Measurements from ENCODE around the gene MMP11. TPM values are rescaled to one million over a fixed set of nuclear protein-coding genes. Genes with fewer than 3 reads are reported as not detected.

Gene MMP11
- total RNA-seq, 1 donor from 2014 or later = 14.8 TPM

GRCh38 chr22:23831781-23832180, 59.1 kb downstream of the MMP11 start:
- DNase-seq = no peak

GRCh38 chr22:23832226-23833016, 59.8 kb downstream of the MMP11 start:
- DNase-seq = no peak

GRCh38 chr22:23833017-23833751, 60.5 kb downstream of the MMP11 start:
- DNase-seq = no peak

Other genes with a start within 250 kb of the MMP11 start
- not detected for gene IGLL1, start 192.6 kb upstream of the MMP11 start, total RNA-seq
- 0.31 TPM for gene DRICH1, start 140.5 kb upstream of the MMP11 start, total RNA-seq
- not detected for gene RGL4, start 81.8 kb upstream of the MMP11 start, total RNA-seq
- 4.1 TPM for gene ZNF70, start 21.7 kb upstream of the MMP11 start, total RNA-seq
- not detected for gene VPREB3, start 18.4 kb upstream of the MMP11 start, total RNA-seq
- gene C22orf15, start 9.9 kb upstream of the MMP11 start, total RNA-seq = not detected
- 3.4 TPM for gene CHCHD10, start 4.9 kb upstream of the MMP11 start, total RNA-seq
- gene SMARCB1, start 14.1 kb downstream of the MMP11 start, total RNA-seq = 19.7 TPM
- 0.62 TPM for gene DERL3, start 66.2 kb downstream of the MMP11 start, total RNA-seq
- gene SLC2A11, start 85.0 kb downstream of the MMP11 start, total RNA-seq = 8.4 TPM
- gene MIF, start 121.5 kb downstream of the MMP11 start, total RNA-seq = 85.2 TPM
- 4.1 TPM for gene GSTT2B, start 188.3 kb downstream of the MMP11 start, total RNA-seq
- 3.1 TPM for gene DDTL, start 194.0 kb downstream of the MMP11 start, total RNA-seq
- gene DDT, start 201.6 kb downstream of the MMP11 start, total RNA-seq = 68.6 TPM
- not detected for gene GSTT2, start 207.3 kb downstream of the MMP11 start, total RNA-seq
- gene GSTT4, start 232.6 kb downstream of the MMP11 start, total RNA-seq = not detected
- gene CABIN1, start 238.5 kb downstream of the MMP11 start, total RNA-seq = 39.6 TPM